Cardiac fibroblast (primary cell): ENCODE measurements around the gene ARHGEF4.

Experiments
- DNase-seq, 2 donors: peaks; one replicate each; pipeline versions ENCODE4 v3.0.0 to v3.0.0-alpha.2; 2010; ENCODE audit warnings: low read depth in 2 of 2
- H3K4me3 ChIP-seq, 2 donors: replicated peaks in 1 of 2; 1 replicate in 1 of 2; 2 replicates in 1 of 2; pipeline ENCODE4 v1.5.1; 2011; ENCODE audit warnings: low read depth in 2 of 2, low read length in 2 of 2, mild to moderate bottlenecking in 2 of 2, moderate library complexity in 1 of 2
- TF ChIP-seq, protein P1 (sequence below): IDR thresholded peaks from one replicate; pipeline ENCODE4 v1.5.1; 2011; ENCODE audit warnings: low read depth, mild to moderate bottlenecking, low read length, inconsistent platforms

ARHGEF4 gene

DNA sequence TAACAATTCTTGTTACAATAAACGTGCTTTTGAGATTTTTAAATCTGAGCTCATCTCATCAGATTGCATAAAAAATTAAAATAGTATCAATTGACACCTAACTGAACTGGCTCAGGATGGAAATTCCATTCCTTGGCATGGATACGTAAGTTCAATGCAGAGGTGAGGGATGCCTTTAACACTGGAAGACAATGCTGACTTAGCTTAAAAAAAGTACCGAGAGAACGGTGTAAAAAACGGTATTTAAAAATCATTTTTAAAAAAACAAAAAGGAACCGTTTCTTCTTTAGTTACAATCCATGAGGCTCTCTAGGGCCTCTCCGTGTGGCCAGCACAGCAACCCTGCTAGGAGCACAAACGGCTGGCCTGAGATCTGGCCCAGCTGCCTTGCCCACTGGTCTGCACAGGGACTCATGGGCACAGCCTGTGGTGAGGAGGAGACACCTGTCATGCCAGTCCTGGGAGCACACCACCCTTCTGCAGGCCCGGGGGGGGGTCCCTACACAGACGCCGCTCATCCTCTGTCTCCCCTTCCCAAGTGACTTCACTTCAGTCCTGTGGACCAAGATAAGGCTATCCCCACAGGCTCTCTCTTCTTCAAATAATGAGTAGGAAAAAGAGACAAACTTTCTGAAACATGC, 211.3 kb downstream of the ARHGEF4 start:
- no peak for DNase-seq
- TF ChIP-seq, protein P1, sequence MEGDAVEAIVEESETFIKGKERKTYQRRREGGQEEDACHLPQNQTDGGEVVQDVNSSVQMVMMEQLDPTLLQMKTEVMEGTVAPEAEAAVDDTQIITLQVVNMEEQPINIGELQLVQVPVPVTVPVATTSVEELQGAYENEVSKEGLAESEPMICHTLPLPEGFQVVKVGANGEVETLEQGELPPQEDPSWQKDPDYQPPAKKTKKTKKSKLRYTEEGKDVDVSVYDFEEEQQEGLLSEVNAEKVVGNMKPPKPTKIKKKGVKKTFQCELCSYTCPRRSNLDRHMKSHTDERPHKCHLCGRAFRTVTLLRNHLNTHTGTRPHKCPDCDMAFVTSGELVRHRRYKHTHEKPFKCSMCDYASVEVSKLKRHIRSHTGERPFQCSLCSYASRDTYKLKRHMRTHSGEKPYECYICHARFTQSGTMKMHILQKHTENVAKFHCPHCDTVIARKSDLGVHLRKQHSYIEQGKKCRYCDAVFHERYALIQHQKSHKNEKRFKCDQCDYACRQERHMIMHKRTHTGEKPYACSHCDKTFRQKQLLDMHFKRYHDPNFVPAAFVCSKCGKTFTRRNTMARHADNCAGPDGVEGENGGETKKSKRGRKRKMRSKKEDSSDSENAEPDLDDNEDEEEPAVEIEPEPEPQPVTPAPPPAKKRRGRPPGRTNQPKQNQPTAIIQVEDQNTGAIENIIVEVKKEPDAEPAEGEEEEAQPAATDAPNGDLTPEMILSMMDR, result no peak
- no peak overlapping the region for H3K4me3 ChIP-seq

DNA sequence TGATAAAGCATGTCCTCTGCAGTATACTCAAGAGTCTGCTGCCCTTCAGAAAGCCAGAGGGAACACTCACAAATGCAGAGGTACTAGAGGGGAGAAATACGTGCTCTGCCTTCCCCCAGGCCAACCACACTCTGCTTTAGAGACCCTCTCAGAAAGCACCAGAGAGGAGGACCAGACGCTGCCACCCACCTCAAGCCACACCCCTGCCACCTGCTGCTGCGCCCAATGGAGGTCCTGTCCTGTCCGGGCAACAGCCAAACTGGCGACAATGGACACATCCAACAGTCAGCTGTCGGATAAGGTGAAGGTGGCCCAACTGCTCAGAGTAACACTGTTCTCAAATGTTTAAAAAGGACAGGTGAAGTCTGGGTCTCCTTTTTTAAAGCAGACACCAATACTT, 211.9 kb downstream of the ARHGEF4 start:
- TF ChIP-seq, protein P1, result no peak
- H3K4me3 ChIP-seq, result no peak overlapping the region
- DNase-seq, result no peak

DNA sequence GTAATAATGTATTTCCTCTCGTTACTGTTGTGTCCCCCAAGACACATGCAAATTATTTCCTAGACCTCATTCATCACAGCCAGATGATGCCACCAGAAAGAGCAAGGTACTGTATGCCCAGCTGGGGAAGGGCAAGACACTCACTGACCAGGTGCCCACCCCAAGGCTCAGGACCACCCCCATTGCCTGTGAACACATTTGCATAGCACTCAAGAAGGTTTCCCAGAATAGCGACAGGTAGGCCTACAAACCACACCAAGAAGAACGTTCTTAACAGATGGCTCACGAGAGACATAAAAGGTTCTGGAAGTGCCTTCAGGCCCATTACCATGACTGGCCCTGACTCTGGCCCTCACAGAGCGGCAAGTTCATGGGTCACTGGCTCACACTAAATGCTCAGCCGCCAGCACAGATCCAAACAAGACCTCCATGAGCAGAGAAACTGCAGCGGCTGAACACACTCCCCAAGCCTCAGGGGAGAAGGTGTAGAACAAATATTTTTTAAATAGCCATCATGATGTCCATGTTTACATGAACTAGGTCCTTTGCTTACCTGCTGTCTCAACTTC, 212.5 kb downstream of the ARHGEF4 start:
- no peak for DNase-seq
- TF ChIP-seq, protein P1, result no peak
- H3K4me3 ChIP-seq, result no peak overlapping the region

DNA sequence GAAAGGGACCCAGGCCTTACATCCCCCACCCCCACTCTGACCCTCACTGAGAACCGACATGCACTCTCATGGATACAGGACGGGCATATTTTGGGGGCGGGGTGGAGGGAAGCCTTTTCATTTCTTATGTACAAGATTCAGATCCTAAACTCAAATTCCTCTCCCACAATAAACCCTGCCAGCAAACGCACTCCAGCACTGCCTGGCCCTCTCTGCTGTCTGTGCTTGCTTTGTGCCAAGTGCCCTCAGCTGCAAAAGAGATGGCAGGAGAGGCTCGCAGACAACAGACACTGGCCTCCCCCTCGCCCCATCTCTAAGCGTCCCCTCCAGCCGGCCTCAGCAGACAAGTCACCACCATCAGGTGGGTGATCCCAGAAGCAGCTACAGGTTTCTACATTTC, 214.2 kb downstream of the ARHGEF4 start:
- H3K4me3 ChIP-seq, result no peak overlapping the region
- TF ChIP-seq, protein P1, result no peak
- DNase-seq, result no peak

DNA sequence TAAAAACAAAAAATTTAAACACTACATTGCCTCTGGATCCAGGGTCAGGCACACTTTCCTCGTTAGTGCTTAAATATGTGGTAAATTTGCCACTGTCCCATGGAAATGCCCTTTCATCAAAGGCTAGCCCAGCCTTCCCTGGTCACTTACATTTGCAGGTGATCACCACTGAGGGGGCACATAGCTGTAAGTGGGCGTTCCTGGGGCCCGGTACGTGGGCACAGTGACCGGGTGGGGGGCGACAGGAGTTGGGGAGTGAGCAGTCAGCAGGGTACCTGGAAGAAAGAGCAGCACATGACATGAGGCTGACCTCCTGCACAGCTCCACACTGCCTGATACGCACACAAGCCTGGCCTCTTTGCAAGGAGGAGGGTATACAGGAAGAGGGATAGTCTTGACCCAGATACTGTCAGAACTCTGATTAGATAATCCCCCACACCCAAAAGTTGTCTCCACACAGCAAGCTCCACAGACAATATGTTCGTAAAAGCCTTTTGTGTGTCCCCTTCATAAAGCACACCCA, 216.1 kb downstream of the ARHGEF4 start:
- TF ChIP-seq, protein P1, result no peak
- DNase-seq, result no peak

DNA sequence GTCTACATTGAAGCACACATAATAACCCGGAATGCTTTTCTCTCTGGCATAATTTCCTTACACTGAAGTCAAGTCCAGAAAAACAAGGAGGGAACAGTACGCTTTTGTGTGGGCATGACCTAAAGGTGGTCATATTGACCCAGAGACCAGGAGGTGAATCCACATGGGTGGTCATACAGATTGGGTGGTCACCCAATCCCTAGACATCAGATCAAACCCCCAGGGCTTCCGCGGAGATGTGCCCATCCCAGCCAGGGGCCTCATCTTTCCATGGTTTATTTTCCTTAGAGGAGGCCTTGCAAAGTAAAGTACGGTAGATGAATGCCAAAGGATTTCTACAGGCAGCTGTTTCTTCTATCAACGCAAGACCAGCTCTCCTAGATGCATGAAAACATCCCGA, 217.8 kb downstream of the ARHGEF4 start:
- H3K4me3 ChIP-seq, result no peak overlapping the region
- TF ChIP-seq, protein P1, result no peak
- no peak for DNase-seq

More for the DNA sequence above, 216.1 kb downstream of the ARHGEF4 start:
- no peak overlapping the region for H3K4me3 ChIP-seq
